DMS53 (cell line): ENCODE data around the gene CAMK2D.

ENCODE experiments used
- DNase-seq: peaks from one replicate; lab custom pipeline; 2025; lab: John Stamatoyannopoulos, UW

The CAMK2D gene

DNA sequence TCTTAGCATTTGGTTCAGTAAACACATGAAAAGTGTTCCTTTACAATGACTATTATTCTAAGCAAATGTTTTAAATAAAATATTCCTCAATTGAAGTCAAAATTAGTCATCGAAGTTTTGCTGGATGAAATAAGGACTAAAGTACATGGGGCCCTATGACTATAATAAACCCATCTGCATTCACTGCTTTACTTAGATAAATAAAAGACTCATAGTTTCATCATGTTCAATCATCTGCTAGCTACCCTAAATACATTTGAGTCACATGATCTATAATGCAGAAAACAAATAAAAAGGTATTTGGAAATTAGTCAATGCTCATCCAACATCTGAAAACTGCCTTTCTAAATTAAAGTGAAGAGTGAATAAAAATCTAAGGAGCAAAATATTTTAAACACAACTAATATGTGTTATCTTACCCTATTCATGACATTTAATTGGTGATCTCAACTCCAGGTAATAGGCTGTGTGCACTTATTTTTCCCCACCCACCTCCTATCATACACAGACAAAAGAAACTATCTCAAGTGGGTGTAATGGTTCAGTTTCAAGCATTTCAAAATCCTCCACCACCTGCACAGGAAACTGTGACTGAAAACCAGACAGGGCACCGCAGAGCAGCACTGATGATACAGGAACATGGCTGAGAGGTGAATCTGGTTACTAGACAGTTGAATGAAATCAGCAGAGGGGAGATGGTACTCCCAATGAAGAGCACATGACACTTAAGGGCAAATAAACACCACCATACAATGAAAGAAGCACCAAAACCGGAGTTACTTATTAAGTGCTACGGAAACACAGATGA lies 78.6 kb downstream of the CAMK2D start:
- DNase-seq: peak; percentile 92

DNA sequence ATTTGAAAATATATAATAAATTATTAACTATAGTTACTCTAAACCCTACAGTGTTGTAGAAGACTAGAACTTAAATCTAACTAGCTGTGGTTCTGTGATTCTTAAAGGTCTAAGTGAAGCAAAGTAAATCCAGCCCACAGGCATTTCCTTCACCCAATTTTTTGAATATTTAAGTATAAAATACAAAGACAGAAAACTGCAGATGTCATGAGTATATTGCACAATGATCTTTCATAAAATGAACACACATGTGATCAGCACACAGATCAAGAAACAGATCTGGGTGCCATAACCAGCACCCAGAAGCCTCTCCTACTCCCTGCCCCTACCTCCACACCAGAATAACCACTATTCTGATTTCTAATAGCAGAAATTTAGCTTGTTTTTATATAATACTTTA lies 82.9 kb downstream of the CAMK2D start:
- no peak for DNase-seq

DNA sequence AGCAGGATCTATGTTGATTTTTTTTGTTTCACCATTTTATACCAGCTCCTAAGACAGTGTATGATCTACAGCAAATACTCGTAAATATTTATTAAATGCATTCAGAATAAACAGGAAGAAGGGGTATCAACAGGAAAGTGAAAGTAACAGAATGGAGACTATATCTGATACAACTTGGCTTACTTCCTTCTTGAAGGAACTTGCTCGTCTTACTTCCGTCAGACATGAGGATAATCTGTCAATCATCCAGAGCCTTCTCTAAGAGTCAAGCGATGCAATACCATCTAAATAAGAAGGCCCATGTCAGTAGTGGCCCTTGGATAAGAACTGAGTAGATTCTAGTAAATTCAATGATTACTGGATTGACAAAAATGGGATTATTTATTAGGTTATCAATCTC lies 84.2 kb downstream of the CAMK2D start:
- no peak for DNase-seq

DNA sequence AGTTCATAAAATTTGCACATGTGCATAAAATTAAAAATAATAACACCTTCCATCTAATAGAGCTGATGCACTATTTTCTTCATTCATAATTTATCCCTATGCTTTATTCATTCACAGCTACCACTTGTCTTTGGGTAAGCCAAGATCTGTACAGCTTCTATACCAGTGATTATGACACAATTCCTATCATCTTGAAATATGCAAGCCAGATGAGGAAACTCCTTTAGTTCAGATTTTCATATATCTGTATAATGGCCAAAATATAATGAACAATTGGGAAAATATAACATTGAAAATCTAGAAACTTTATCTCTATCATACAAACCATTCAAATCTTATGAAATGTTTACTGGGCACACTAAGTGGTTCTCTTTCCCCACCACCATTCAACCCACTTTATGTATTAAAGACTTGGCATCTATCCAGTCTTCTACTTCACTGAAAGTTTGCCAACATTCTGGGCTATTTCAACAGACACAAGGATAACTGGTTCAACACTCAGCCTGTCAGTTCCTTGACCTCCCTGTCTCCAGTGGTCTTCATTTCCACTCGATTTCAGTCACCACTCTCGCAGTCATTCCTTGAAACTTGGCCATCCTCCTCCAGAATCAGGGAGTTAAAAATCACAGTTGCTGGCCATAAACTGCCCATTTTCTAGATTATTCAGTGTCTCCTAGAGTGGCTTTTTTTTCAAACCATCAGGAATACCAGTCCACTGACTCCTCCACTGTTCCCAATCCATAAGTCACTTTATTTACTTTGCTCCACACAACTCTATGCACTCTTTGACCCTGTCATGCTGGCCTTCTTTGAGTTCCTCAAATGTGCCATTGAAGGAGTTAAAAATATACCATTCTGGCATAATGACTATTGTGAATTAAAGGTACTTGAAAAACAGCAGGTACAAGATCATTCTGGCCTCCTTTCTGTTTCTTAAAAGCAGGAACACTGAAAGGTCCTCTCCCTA lies 85.5 kb downstream of the CAMK2D start:
- peak; percentile 3 for DNase-seq

DNA sequence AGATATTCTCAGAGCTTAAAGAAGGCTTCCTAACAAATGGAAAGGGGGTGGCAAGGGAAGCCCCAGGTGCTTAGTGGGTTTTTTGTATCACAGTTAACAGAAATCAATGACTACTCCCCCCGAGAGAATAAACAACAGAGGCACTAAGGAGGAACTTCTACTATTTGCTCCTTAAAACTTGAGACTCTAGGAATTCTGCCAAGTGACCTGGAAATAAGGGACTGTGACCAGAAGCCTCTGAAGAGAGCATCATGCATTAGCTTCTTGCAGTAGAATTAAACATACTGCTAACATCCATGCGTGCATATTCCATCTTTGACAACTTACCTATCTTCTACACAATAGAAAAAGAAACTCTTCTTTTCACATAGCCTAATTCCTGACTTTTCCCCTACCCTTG lies 86.8 kb downstream of the CAMK2D start:
- peak; percentile 5 for DNase-seq

DNA sequence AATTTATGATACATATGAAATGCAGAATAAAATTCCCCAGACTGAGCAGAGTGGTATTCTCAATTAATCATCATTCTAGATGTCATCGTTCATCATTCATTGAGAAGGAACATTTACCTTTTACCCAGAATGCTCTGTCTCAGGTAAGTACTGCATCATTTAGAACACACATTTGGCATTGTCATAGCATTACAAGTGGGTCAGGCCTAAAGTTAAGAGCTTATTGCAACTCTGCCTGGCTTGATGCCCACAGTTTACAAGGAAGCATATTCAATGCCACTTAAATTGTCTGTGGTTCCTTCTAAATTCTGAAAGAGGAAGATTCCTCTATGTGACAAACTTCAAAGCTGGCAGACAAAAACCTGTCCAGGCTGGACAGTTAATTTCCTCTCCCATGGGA lies 87.3 kb downstream of the CAMK2D start:
- DNase-seq: peak; percentile 57

DNA sequence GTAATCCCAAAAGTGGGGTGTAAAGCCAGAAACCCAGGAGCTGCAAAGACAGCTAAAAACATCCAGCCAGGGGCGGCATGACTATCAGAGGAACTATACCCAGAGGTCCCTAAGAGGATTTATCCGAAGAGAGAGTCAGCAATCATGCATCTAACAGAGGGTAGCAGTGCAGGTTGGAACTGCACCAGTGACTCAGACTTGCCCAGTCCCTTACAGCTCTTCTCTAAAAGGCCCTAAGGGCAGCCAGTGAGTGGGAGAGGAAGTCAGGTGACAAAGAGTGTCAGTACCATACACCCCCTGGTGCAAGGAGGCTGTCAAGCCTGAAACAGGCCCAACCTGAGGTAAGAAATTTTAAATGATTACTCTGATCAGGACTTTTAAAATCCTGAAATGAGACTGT lies 88.1 kb downstream of the CAMK2D start:
- peak; percentile 29 for DNase-seq

DNA sequence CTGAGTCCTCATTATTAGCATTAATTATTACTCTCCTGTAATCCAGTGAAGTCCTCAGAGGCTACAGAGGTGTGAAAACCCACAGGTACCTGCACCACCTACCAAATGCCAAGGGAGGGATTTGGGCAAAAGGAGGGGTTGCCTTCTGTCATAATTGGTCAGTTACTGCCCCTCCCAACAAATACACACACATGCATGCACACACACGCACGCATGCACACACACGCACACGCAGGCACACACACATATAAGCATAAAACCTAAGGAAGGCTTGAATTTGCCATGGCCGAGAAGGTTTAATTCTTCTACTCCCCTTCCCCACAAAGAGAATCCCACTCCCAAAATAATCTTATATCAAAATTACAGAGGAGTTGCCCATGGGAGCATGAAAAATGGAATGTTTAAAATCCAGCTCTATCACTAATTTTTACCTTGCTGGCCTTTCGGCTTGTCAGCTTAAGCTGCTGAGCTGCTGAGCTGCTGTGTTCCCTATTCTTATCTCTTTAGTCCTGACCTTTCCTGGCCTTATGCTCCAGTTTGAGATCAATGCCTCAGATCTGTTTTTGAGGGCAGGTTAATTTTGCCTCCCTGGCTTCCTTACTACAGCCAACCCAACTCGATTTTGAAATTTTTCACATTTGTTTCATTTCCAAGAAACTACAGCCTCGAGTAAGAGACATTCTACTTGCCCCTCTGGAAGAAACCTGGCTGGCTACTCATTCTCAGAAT lies 95.0 kb downstream of the CAMK2D start:
- no peak for DNase-seq

DNA sequence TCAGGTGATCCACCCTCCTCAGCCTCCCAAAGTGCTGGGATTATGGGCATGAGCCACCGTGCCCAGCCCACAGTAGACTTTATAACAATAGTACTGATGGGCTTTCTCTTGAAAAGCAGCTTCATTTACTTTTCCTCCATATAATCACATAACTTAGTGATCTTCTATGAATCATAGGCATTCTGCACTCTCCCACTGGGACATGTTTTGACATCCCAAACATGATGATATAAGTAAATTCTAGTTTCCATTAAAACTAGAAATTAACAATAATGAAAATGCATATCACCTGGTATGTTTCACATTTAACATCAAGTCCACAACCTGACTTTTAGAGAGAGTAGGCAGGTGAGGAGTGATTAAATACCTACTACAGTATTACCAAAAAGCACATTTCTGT lies 96.5 kb downstream of the CAMK2D start:
- DNase-seq: no peak

DNA sequence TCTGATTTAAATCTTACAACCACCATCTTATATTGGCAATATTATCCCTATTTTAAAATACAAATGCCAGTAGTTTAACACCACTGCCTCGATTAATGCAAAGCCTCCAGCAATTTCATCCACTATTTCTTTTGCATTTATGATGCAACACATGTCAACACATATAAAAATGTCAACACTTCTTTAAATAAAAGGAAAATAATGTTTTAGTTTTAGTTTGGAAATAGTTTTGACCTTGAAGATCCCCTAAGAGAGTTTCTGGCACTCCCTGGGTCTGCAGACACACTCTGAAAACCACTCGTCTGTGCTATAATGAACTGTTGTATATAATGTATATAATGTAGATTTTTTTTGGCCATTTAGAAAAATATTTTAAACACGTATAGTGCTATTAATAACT lies 99.0 kb downstream of the CAMK2D start:
- no peak for DNase-seq

DNA sequence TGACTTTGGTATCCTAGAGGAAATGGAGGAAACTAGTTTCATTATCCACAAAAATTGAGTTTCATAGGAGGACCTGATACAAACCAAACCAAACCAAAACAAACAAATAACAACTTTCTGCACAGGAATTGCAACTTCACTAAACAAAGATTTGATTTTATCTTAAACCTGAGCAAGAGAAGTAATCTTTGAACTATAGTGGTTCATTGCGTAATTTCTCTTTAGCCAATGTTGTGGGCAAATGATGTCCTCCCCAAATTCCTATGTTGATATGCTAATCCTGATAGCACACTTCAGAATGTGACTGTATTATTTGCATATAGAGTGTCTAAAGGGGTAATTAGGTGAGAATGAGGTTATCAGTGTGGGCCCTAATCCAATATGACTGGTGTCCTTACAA lies 102.4 kb downstream of the CAMK2D start:
- DNase-seq: no peak

DNA sequence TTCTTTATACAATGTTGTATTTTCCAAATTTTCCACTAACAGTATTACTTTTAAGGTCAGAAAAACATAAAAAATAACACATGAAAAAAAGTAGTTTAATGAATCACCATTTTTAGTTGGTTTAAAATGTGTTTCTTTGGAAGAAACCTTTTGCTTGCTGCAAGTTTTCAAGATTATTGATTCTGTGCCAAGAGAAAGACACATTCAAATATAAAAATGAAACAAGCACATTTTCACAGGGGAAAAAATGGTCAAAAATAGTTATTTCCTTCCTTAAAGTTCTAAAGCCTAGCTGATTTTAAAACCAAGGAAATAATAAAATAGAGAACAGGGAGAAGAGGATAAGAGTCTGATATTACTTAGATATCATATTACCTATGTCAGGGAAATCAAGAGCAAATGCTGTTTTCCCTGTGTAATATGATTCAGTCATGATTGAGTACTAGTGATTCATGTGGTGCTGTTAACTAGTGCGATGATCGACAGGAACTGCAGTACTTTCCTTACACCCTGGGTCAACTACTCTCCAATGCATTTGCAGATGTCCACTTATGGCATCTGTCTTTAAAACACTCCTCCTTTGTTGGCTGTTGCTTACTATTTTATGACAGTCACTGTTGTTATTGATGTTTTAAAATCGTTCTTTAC lies 103.8 kb downstream of the CAMK2D start:
- peak; percentile 78 for DNase-seq

DNA sequence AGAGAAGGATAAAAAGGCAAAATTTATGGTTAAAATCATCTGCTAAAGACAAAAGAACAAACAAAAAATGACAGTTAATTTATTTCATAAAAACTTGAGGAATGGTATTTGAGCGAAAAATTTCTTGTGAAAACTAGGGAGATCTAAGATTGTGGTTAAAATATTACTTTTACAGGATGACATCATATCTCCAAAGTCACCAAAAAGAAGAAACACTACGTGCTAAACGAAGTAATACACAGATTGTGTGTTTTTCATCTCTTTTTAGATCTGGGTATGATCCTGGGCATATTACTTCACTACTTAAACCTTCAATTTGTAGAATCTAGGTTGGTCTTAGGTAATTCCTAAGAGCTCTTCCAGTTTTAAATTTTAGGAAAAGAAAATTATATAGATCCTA lies 107.7 kb downstream of the CAMK2D start:
- DNase-seq: no peak

DNA sequence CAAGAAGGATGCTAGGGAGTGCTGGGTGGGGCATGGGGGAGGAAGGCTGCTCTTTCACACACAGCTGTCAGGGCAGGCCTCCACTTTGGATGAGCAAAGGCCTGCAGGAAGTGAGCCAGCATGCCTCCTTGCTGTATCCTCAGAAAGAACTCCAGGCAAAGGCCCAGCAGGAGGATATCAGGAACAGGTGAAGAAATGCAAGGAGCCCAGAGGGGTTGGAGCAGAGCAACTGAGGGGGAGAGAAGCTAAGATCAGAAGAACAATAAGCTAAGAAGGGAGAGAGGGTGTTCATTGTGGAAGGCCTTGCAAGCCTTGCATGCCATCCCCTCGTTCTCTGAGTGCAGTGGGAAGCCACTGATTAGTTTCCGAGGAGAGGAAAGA lies 115.1 kb downstream of the CAMK2D start:
- DNase-seq: peak; percentile 72

DNA sequence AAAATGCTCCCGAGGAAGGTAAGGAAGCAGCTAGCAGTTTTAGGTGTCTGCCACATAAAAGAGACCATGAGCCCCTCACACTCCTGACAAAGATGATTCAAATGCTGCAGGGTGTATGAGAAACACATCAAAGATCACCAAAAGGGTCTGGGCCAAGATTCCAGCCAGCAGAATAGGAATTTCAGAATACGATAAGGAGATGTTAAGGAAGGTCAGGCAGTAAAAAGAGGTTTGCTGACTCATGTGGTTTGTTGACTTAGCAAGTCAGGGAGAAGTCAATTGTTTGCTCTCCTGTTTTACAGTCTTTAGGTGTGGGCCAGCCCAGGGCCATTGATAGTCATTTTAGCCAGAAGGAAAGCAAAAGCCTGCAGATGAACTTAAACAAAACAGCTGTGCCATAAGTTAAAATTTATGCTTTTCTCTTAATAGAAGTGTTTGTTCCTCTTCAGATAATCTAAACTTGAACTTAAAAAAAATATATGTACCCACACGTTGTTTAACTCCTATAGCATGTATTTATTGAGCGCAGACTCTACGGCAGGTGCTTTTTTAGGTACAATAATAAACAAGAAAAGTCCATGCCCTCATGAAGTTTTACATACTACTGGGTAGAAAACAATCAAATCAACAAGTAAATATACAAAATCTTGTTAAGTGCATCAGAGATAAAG lies 115.6 kb downstream of the CAMK2D start:
- DNase-seq: peak; percentile 90

DNA sequence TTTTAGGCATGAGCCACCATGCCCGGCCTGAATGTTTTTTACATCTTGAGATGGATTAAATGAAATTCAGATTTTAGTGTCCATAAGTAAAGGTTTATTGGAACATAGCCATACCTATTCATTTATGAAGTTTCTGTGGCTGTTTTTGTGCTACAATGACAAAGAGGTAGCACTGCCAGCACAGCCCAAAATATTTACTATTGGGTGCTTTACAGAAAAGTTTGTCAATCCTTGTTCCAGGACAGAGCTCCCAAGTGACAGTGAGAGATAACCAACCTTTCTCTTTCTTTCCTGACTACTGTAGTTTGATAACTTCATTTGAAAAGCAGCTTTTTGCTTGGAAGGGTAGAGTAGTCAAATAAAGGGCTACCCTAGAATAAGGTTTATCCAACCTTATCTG lies 116.2 kb downstream of the CAMK2D start:
- DNase-seq: no peak

DNA sequence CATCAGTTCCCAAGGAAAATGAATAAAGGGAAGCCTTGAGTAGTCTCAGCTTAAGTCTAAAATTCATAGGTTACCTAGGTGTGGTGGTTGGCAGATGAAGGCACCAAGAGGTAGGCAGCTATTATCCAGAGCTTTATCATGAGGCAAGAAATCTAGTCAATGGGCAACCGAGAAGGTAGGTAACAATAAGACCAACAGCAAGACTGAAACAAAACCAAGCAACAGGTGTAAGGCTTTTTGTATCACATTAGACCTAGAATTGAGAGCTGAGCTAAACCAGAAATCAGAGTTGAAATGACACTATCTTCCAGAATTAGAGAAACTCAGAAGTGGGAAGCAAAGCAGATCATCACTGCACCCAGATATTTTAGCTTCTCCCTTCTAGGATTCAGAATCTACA lies 117.1 kb downstream of the CAMK2D start:
- DNase-seq: no peak

DNA sequence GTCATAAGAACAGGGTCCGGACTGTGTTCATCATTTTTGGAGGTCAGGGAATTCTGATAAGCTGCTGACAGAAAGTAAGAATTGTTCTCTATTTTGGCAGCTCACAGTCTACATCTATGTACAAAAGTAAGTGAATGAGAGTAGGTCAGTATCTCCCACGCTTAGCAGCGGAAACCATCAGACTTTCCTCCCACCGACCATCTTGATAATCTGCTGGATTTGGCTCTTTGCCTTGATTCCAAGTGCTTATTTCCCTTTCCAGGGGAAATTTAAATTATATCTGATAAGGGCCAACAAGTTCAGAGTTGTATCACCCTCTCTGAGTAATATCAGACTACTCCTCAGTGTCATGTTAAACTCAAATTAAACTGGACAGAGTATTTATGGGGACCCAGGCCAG lies 118.0 kb downstream of the CAMK2D start:
- no peak for DNase-seq

DNA sequence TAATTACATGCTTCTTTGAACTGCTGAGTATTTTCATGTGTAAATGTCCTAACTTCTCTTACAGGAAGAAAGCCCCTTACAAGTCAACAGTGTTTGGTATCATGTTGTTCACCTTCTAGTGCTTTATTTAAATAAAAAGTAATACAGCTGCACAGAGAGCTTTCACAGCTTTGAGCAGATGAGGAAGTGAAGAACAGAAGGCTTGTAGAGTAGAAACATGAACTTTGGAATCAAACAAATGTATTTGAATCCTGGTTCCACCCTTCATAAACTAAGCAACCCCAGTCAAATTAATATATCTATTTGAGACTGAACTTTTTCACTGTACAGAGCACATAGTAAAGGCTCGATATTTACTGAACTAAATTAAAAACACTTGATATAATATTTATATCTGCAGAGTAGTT lies 120.5 kb downstream of the CAMK2D start:
- DNase-seq: peak; percentile 77

DNA sequence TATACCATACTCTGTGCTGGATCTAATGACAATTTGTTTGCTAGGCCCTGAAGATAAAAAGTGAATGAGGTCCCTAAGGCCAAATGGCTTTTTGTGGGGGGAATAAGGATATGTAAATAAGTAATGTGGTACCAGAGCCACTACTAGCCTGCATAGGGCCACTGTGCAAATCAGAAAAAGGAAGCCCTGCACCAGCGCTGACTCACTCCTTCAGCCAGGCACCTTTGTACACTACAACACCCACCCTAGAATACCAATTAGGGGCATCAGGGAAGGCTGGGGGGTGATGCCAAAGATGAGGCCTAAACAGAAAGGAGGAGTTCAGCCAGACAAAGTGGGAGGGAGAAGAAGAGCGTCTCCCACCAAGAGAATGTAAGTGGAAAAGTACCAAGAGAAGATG lies 122.2 kb downstream of the CAMK2D start:
- no peak for DNase-seq

DNA sequence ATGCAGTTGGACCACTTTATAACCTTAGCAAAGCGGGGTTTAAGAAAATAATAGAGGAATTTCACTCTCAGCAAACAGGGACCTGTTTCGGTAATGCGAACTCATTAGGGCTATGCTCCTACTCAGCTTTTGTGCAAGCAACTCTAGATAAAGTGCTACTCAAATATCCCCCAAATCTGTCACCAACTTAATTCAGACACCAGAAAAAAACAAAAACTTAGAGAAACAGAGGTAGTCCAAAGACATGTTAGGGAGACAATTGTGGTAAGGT lies 123.0 kb downstream of the CAMK2D start:
- DNase-seq: no peak
